Stimulated activated CD4-positive, alpha-beta T cell treated with anti-CD3 and anti-CD28 coated beads, Interleukin-1b, Interleukin-23, amount 100 ng/mL, for 1 hour (primary cell): ENCODE results near the gene ANKRD9.

Source experiments
- DNase-seq, 2 donors: peaks; one replicate each; pipeline ENCODE4 v3.0.0-alpha.2; 2020; ENCODE audit warnings: low read depth in 2 of 2

The ANKRD9 gene

GRCh38 chr14:102497998-102498677, 11.4 kb downstream of the ANKRD9 start:
- DNase-seq: no peak

GRCh38 chr14:102496958-102497744, 12.4 kb downstream of the ANKRD9 start:
- no peak for DNase-seq

GRCh38 chr14:102496331-102496691, 13.3 kb downstream of the ANKRD9 start:
- no peak for DNase-seq

GRCh38 chr14:102495491-102496330, 13.9 kb downstream of the ANKRD9 start:
- DNase-seq: no peak

- DNase-seq: no peak
Observed at GRCh38 chr14:102493585-102493984, 16.0 kb downstream of the ANKRD9 start.

GRCh38 chr14:102493096-102493495, 16.5 kb downstream of the ANKRD9 start:
- no peak for DNase-seq

- no peak for DNase-seq
Observed at GRCh38 chr14:102492531-102492910, 17.1 kb downstream of the ANKRD9 start.

GRCh38 chr14:102491786-102492530, 17.6 kb downstream of the ANKRD9 start:
- DNase-seq: no peak

- no peak for DNase-seq
Observed at GRCh38 chr14:102491366-102491765, 18.2 kb downstream of the ANKRD9 start.

- no peak for DNase-seq
Observed at GRCh38 chr14:102490456-102490855, 19.1 kb downstream of the ANKRD9 start.

GRCh38 chr14:102487204-102487577, 22.4 kb downstream of the ANKRD9 start:
- no peak for DNase-seq

- DNase-seq: no peak
Observed at GRCh38 chr14:102486513-102487203, 22.9 kb downstream of the ANKRD9 start.

- no peak for DNase-seq
Observed at GRCh38 chr14:102485693-102486512, 23.7 kb downstream of the ANKRD9 start.

GRCh38 chr14:102484316-102484715, 25.3 kb downstream of the ANKRD9 start:
- no peak for DNase-seq

- no peak for DNase-seq
Observed at GRCh38 chr14:102481791-102482238, 27.8 kb downstream of the ANKRD9 start.

- DNase-seq: no peak
Observed at GRCh38 chr14:102481371-102481770, 28.2 kb downstream of the ANKRD9 start.

- DNase-seq: no peak
Observed at GRCh38 chr14:102479777-102480176, 29.8 kb downstream of the ANKRD9 start.

GRCh38 chr14:102479107-102479506, 30.5 kb downstream of the ANKRD9 start:
- no peak for DNase-seq

GRCh38 chr14:102474934-102475333, 34.6 kb downstream of the ANKRD9 start:
- no peak for DNase-seq

GRCh38 chr14:102473559-102473958, 36.0 kb downstream of the ANKRD9 start:
- no peak for DNase-seq
